NCI-H510A (cell line): ENCODE data around the gene CTSK.
"Not testable (repeated sequence)": the region's sequence is repeated elsewhere in the genome, so short reads cannot be mapped to it uniquely, and the experiment has no call there.

Experiments used
- DNase-seq: peaks from one replicate; lab custom pipeline; 2025; lab: John Stamatoyannopoulos, UW

CTSK gene

GRCh38 chr1:150805899-150806298, 2.2 kb downstream of the CTSK start:
- no peak for DNase-seq

- no peak for DNase-seq
Measured at GRCh38 chr1:150804671-150805070, 3.4 kb downstream of the CTSK start.

- DNase-seq: no peak
Measured at GRCh38 chr1:150799089-150799488, 9.0 kb downstream of the CTSK start.

- peak; percentile 82 for DNase-seq
Measured at GRCh38 chr1:150798525-150798924, 9.5 kb downstream of the CTSK start.

- no peak for DNase-seq
Measured at GRCh38 chr1:150796374-150796773, 11.7 kb downstream of the CTSK start.

- DNase-seq: not testable (repeated sequence)
Measured at GRCh38 chr1:150793778-150794177, 14.3 kb downstream of the CTSK start.

- no peak for DNase-seq
Measured at GRCh38 chr1:150793221-150793620, 14.8 kb downstream of the CTSK start.

GRCh38 chr1:150791585-150791984, 16.5 kb downstream of the CTSK start:
- DNase-seq: no peak

- no peak for DNase-seq
Measured at GRCh38 chr1:150789396-150789795, 18.7 kb downstream of the CTSK start.

- DNase-seq: no peak
Measured at GRCh38 chr1:150788946-150789345, 19.1 kb downstream of the CTSK start.

- DNase-seq: no peak
Measured at GRCh38 chr1:150787455-150787854, 20.6 kb downstream of the CTSK start.

- no peak for DNase-seq
Measured at GRCh38 chr1:150780510-150780909, 27.6 kb downstream of the CTSK start.

GRCh38 chr1:150778409-150778808, 29.7 kb downstream of the CTSK start:
- no peak for DNase-seq

GRCh38 chr1:150777544-150777943, 30.5 kb downstream of the CTSK start:
- no peak for DNase-seq

GRCh38 chr1:150775931-150776505, 32.0 kb downstream of the CTSK start:
- not testable (repeated sequence) for DNase-seq

- no peak for DNase-seq
Measured at GRCh38 chr1:150775276-150775675, 32.8 kb downstream of the CTSK start.

GRCh38 chr1:150772326-150772725, 35.7 kb downstream of the CTSK start:
- no peak for DNase-seq

GRCh38 chr1:150767704-150768103, 40.4 kb downstream of the CTSK start:
- not testable (repeated sequence) for DNase-seq

GRCh38 chr1:150765977-150766301, 42.1 kb downstream of the CTSK start:
- not testable (repeated sequence) for DNase-seq

GRCh38 chr1:150765296-150765976, 42.6 kb downstream of the CTSK start, which contains the start of gene CTSS:
CTSS (minus strand) TSS chr1:150765778; CDS start chr1:150764763, 1,015 bp downstream.
- DNase-seq: no peak

GRCh38 chr1:150764617-150765101, 43.4 kb downstream of the CTSK start:
- no peak for DNase-seq

GRCh38 chr1:150763018-150763417, 45.0 kb downstream of the CTSK start:
- no peak for DNase-seq

GRCh38 chr1:150762552-150762951, 45.5 kb downstream of the CTSK start:
- DNase-seq: no peak

- no peak for DNase-seq
Measured at GRCh38 chr1:150761801-150762200, 46.3 kb downstream of the CTSK start.
